ENCODE data around the gene MITF.

DNA sequence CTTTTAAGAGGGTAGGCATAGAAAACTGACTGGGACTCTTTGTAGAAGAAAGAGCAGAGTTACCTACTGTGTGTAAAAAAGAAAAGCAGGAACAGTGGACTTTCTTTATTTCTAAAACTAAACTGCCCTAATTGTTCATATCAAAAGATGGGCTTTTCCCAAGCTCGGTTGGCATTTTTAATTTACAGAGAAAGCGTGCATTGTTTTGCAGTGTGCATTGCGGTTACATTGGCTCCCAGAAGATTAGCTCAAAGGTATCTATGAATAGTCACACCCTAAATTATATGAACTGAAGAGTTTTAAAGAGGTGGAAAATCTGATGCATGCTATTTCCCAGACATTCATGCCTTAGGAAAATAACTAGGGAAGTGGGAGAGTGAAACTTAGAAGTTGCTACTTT is 36.5 kb downstream of the MITF start:
- no peak for TF ChIP-seq POLR2AphosphoS5 (IDR thresholded peaks at IDR 0.05; ENCODE audit: borderline replicate concordance, low read depth, low read length)
- TF ChIP-seq EZH2 (IDR thresholded peaks at IDR 0.05) = no peak
